ENCODE results near the gene SCNN1B. TPM values are rescaled to one million over a fixed set of nuclear protein-coding genes. Genes with fewer than 3 reads are reported as not detected.

Gene SCNN1B
- polyA plus RNA-seq, 1 experiment = not detected

DNA sequence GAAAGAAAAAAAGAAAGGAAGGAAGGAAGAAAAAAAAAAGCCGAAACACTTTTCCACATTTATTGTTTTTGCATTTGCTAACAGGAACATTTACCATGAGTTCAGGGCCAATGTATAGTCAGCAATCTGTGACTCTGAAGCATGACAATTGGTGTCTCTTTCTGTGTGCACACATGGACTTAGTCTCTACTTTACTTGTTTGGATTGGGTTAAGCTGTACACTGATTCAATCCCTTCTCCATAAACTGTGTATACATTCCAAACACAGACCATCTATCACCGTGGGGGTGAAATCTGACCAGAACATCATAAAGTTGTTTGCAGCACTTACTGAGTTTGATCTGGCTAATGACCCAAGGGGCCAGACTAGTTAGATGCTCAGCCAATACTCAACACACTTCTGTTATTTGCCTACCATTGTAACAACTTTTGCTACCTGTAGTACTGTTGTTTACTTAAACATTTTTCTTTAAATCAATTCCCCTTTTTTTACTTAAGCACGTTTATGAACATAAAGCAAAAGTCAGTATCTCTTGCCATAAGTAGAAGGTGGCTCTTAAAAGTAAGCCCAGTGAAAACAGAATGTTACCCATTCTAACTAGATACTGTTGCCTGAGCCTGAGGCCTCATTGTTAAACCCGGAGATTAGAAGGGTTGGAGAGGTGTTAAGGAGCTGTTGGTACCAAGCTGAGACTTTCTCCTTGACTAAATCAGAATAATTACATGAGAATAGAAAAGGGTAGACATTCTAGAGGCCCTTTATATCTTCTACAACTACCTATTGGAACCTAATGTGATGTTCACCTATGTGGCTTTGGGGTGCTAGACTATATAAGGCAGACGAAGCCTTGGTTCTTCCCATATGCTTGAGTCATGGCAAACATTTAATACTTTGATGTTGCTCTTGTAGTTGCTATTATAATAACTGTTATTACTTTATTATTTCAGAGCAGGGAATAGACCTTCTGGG, 41.8 kb downstream of the SCNN1B start:
- POLR2A ChIA-PET = no interaction called here
- H3K27me3 ChIP-seq (ENCODE audit: control insufficient read depth, insufficient read depth, low read length) = no peaks in the 10 kb centered on the region
- DNase-seq (ENCODE audit: low read depth, low spot score) = no peak
- no peak overlapping the region for H3K4me3 ChIP-seq (ENCODE audit: low read depth, low read length)
- H3K27ac ChIP-seq (ENCODE audit: low read depth, low read length) = no peak overlapping the region
- H3K9me3 ChIP-seq (ENCODE audit: control insufficient read depth, insufficient read depth, low read length) = no peaks in the 10 kb centered on the region
- CTCF ChIA-PET = no interaction called here
- TF ChIP-seq, protein P1, sequence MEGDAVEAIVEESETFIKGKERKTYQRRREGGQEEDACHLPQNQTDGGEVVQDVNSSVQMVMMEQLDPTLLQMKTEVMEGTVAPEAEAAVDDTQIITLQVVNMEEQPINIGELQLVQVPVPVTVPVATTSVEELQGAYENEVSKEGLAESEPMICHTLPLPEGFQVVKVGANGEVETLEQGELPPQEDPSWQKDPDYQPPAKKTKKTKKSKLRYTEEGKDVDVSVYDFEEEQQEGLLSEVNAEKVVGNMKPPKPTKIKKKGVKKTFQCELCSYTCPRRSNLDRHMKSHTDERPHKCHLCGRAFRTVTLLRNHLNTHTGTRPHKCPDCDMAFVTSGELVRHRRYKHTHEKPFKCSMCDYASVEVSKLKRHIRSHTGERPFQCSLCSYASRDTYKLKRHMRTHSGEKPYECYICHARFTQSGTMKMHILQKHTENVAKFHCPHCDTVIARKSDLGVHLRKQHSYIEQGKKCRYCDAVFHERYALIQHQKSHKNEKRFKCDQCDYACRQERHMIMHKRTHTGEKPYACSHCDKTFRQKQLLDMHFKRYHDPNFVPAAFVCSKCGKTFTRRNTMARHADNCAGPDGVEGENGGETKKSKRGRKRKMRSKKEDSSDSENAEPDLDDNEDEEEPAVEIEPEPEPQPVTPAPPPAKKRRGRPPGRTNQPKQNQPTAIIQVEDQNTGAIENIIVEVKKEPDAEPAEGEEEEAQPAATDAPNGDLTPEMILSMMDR (IDR thresholded peaks at IDR 0.05; ENCODE audit: low read depth, low read length) = no peak

- POLR2A ChIA-PET = no interaction called here
- DNase-seq (ENCODE audit: low read depth, low spot score) = no peak
- CTCF ChIA-PET = interaction anchor here (0.6 kb wide), 1 partner anchor 11 kb away, joined by 3 read pairs; no protein-coding TSS in a partner anchor
- Histone ChIP-seq H3K9me3 (ENCODE audit: control insufficient read depth, insufficient read depth, low read length) (no peaks in the 10 kb centered on the region), H3K4me3 (ENCODE audit: low read depth, low read length) (no peak overlapping the region), H3K27me3 (ENCODE audit: control insufficient read depth, insufficient read depth, low read length) (no peaks in the 10 kb centered on the region), H3K27ac (ENCODE audit: low read depth, low read length) (no peak overlapping the region)
- TF ChIP-seq, protein P1 (IDR thresholded peaks at IDR 0.05; ENCODE audit: low read depth, low read length) = no peak
These were observed 43.1 kb downstream of the SCNN1B start for GRCh38 chr16:23345237-23345636.

DNA sequence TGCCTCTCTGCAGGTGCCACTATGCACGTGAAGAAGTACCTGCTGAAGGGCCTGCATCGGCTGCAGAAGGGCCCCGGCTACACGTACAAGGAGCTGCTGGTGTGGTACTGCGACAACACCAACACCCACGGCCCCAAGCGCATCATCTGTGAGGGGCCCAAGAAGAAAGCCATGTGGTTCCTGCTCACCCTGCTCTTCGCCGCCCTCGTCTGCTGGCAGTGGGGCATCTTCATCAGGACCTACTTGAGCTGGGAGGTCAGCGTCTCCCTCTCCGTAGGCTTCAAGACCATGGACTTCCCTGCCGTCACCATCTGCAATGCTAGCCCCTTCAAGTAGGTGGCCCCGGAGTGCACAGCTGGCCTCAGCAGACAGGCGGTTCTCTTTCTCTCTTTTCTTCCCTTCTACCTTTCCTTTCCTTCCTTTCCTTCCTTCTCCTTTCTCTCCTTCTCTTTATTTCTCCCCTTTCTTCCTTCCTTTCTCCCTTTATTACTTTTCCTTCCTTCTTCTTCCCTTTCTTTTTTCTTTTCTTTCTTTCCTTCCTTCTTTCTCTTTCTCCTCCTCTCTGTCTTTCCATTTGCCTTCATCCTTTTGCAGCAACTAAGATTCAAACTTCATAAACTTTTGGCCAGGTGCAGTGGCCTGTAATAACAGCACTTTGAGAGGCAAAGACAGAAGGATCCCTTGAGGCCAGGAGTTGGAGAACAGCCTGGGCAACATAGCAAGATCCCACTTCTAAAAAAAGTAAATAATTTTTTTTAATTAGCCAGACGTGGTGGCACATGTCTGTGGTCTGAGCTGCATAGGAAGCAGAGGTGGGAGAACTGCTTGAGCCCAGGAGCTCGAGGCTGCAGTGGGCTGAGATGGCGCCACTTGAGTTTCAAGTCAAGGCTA, 46.7 kb downstream of the SCNN1B start:
- Histone ChIP-seq H3K9me3 (ENCODE audit: control insufficient read depth, insufficient read depth, low read length) (no peaks in the 10 kb centered on the region), H3K4me3 (ENCODE audit: low read depth, low read length) (no peak overlapping the region), H3K27me3 (ENCODE audit: control insufficient read depth, insufficient read depth, low read length) (no peaks in the 10 kb centered on the region), H3K27ac (ENCODE audit: low read depth, low read length) (no peak overlapping the region)
- ChIA-PET POLR2A (no interaction called here), CTCF (no interaction called here)
- no peak for DNase-seq (ENCODE audit: low read depth, low spot score)
- TF ChIP-seq, protein P1 (IDR thresholded peaks at IDR 0.05; ENCODE audit: low read depth, low read length) = 0 out of 2 replicates have a peak, but pooled peaks have one; percentile 19

GRCh38 chr16:23351360-23351759, 49.3 kb downstream of the SCNN1B start:
- TF ChIP-seq, protein P1 (IDR thresholded peaks at IDR 0.05; ENCODE audit: low read depth, low read length) = no peak
- CTCF ChIA-PET = no interaction called here
- H3K27me3 ChIP-seq (ENCODE audit: control insufficient read depth, insufficient read depth, low read length) = no peaks in the 10 kb centered on the region
- H3K9me3 ChIP-seq (ENCODE audit: control insufficient read depth, insufficient read depth, low read length) = no peaks in the 10 kb centered on the region; the same call in 1 of the 2 replicates
- H3K4me3 ChIP-seq (ENCODE audit: low read depth, low read length) = no peak overlapping the region
- DNase-seq (ENCODE audit: low read depth, low spot score) = no peak
- H3K27ac ChIP-seq (ENCODE audit: low read depth, low read length) = no peak overlapping the region
- POLR2A ChIA-PET = no interaction called here
